Measurements from ENCODE around the gene GIPC2.
"Not testable (repeated sequence)": the region's sequence is repeated elsewhere in the genome, so short reads cannot be mapped to it uniquely, and the experiment has no call there.

Gene GIPC2, protein sequence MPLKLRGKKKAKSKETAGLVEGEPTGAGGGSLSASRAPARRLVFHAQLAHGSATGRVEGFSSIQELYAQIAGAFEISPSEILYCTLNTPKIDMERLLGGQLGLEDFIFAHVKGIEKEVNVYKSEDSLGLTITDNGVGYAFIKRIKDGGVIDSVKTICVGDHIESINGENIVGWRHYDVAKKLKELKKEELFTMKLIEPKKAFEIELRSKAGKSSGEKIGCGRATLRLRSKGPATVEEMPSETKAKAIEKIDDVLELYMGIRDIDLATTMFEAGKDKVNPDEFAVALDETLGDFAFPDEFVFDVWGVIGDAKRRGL

DNA sequence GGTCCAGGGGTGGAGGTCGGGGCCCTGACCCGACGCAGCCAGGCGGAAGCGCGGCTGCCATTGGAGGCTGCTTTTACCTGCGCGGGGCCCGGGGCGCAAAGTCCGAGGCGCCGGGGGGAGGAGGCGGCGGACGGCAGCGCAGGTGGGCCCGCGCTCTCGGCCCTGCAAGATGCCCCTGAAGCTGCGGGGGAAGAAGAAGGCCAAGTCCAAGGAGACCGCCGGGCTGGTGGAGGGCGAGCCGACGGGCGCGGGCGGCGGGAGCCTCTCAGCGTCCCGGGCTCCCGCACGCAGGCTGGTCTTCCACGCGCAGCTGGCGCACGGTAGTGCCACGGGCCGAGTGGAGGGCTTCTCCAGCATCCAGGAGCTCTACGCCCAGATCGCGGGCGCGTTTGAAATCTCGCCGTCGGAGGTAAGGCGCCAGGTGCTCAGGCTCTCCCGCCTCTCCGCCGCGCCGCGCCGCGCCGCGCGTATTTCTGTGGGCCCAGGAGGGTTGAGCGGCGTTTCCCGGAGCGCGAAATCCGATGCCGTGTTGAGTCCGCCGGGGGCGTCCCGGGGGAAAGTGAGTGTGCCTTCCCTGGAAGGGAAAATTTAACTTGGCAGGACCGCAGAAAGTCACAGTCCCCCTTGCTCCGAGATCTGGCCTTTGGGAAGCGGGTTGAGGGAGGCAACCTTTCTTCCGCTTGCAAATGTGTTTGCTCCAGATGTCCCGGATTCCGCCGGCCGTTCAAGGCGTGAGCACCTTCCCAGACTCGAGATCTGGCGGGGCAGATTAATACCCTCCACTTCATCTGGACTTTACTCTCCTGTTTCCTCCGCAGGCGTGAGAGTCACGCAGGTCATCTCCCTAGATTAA, at the start of gene GIPC2:
Gene GIPC2, plus strand, starts transcription at position 41 of the 853 bp plus-strand sequence. Its CDS starts 129 bp downstream, at position 170.
- no peak for TF ChIP-seq Cebpa-rat (IDR thresholded peaks at IDR 0.05)
- Histone ChIP-seq H4K20me1 (no peaks in the 10 kb centered on the region), H3K4me2 (no peak within 1 kb of the TSS), H3K4me1 (no peaks in the 10 kb centered on the region), H3K9me3 (replicated peaks in 1 of 11) (peaks cover 12 to 22% (median 15%) of the 10 kb centered on the region in 11 experiments; a peak in 21 of 22 replicates), H3K9ac (no peak within 1 kb of the TSS), H3K36me3 (no peaks in the 10 kb centered on the region; a peak in 1 of 22 replicates), H3K4me3 (no peak within 1 kb of the TSS), H3K27me3 (no peaks in the 10 kb centered on the region), H3K27ac (no peak within 1 kb of the TSS)

DNA sequence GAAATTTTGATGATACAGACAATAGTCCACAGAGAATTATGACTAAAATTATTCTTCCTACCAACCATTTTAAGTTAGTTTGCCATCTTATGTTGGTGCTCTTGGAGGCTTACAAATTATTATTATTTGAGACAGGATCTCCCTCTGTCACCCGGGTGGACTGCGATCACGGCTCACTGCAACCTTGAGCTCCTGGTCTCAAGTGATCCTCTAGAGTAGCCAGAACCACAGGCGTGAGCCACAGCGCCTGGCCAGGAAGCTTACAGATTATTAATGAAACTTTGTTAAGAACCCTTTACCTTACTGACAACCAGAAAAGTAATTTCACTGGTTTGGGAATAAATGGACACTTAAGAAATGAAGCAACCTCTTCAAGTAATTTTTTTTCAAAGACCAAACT, 49.0 kb upstream of the GIPC2 start:
- no peak overlapping the region for H3K4me3 ChIP-seq
- H4K20me1 ChIP-seq, result no peaks in the 10 kb centered on the region; a peak in 1 of 22 replicates
- H3K9ac ChIP-seq, result no peak overlapping the region
- H3K4me2 ChIP-seq, result no peak overlapping the region
- peaks cover 26 to 54% (median 35%) of the 10 kb centered on the region in 11 experiments for H3K36me3 ChIP-seq
- TF ChIP-seq Cebpa-rat (IDR thresholded peaks at IDR 0.05), result no peak
- H3K27me3 ChIP-seq, result no peaks in the 10 kb centered on the region
- H3K27ac ChIP-seq, result no peak overlapping the region
- peaks cover 0 to 8% (median 5%) of the 10 kb centered on the region in 11 experiments; a peak in 5 of 22 replicates for H3K9me3 ChIP-seq (replicated peaks in 1 of 11)
- peaks cover 0 to 10% (median 3%) of the 10 kb centered on the region in 10 experiments; a peak in 3 of 20 replicates for H3K4me1 ChIP-seq

DNA sequence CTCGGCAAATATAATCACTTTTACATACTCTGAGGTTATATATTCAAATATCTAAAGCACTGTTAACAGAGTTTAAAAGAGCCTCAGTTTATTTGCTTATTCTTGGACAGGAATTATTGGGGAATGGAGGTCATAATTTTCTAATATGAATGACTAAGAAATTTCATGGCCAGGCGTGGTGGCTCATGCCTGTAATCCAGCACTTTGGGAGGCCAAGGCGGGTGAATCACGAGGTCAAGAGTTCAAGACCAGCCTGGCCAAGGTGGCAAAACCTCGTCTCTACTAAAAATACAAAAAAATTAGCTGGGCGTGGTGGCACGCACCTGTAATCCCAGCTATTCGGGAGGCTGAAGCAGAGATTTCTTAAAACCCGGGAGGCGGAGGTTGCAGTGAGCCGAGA, 45.2 kb upstream of the GIPC2 start:
- H3K9me3 ChIP-seq (replicated peaks in 1 of 11); H3K27ac ChIP-seq; H3K4me3 ChIP-seq; H3K9ac ChIP-seq; H3K27me3 ChIP-seq; H4K20me1 ChIP-seq: not testable (repeated sequence)
- Histone ChIP-seq H3K4me1 (peaks cover 8 to 33% (median 21%) of the 10 kb centered on the region in 10 experiments), H3K36me3 (peaks cover 3 to 19% (median 11%) of the 10 kb centered on the region in 11 experiments; a peak in 19 of 22 replicates), H3K4me2 (0 out of 22 replicates have a peak overlapping the region, but pooled peaks of 1 of the 11 experiments have one; percentile 8)

DNA sequence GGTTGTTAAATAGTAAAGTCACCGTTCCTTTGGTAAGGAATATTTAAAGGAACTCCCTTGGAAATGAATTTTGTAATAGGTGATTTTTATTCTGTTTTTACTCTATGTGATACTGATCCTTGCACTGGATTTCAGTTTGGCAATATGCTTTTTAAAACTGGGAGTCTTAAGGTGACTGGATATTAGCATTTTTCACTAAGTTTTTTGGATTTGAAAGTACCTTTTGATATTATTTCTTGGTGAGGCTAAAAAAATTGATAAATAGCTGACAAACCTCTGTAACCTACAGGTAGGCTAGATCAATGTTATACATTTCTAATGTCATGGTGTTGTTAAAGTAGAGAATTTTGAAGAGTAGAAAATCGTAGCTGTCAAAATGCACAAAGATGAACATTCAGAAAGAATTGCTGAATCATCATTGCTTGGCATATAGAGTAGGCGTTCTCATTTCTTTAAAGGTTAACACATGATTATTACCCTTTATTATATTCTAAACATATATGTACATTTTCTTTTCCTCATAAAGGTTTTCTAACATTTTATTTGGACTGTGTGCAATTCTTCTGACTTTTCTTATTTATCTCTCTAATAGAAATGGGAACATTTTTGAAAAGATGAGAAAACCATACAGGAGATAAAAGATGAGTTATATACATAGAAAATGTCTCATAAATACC, 42.6 kb upstream of the GIPC2 start:
- Histone ChIP-seq H3K9ac (peak overlapping the region in 10 of 11 experiments; percentile 15 to 83 (median 36); a peak in 11 of 22 replicates), H3K4me1 (peaks cover 21 to 58% (median 34%) of the 10 kb centered on the region in 10 experiments), H3K4me3 (peak overlapping the region in 3 of 10 experiments; percentile 10 to 24 (median 12); a peak in 1 of 20 replicates), H4K20me1 (peaks cover 0 to 13% (median 0%) of the 10 kb centered on the region in 11 experiments; a peak in 1 of 22 replicates), H3K4me2 (peak overlapping the region; percentile 26 to 89 (median 65); a peak in 19 of 22 replicates), H3K27me3 (no peaks in the 10 kb centered on the region), H3K36me3 (no peaks in the 10 kb centered on the region), H3K9me3 (replicated peaks in 1 of 11) (no peaks in the 10 kb centered on the region), H3K27ac (peak overlapping the region in 9 of 11 experiments; percentile 33 to 95 (median 88); a peak in 17 of 22 replicates)
- no peak for TF ChIP-seq Cebpa-rat (IDR thresholded peaks at IDR 0.05)

DNA sequence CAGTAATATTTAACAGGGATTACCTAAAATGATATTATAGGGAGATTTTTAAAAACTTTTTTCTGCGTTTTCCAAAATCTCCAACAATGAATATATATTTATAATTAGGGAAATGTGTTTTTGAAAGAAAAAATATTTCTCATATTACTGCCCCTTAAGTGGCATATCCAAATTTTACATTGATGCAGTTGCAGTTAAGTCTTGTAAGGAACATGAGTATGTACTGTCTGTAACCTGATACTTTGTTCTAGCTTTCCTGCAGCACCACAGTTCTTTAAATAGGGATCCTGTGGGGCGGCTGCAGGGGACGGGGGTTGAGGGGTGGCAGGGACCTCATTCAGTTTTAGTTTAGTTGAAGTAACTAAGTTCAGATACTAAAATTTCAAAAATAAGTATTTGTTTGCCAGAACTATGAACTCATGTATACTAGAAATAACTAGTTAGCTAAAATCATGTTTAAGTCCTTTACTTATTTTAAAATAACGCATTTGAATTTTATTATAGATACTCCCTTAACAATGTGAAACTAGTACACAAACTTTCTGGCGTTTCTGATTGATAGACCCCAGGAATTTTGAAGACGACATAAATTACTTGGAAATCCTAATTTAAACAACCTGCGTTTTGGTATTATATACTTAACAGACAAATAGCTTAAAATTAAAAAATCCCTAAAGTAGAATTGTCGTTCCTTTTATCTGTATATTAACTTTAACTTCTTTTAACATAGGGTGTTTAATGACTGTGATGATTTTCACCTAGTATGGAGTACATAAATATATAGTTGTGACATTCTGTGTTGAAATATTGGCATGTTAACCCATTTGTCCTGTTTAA, 41.7 kb upstream of the GIPC2 start:
- Histone ChIP-seq H4K20me1 (peaks cover 0 to 15% (median 0%) of the 10 kb centered on the region in 11 experiments; a peak in 1 of 22 replicates), H3K27ac (peak overlapping the region; percentile 78 to 95 (median 89))
- no peak for TF ChIP-seq Cebpa-rat (IDR thresholded peaks at IDR 0.05)

DNA sequence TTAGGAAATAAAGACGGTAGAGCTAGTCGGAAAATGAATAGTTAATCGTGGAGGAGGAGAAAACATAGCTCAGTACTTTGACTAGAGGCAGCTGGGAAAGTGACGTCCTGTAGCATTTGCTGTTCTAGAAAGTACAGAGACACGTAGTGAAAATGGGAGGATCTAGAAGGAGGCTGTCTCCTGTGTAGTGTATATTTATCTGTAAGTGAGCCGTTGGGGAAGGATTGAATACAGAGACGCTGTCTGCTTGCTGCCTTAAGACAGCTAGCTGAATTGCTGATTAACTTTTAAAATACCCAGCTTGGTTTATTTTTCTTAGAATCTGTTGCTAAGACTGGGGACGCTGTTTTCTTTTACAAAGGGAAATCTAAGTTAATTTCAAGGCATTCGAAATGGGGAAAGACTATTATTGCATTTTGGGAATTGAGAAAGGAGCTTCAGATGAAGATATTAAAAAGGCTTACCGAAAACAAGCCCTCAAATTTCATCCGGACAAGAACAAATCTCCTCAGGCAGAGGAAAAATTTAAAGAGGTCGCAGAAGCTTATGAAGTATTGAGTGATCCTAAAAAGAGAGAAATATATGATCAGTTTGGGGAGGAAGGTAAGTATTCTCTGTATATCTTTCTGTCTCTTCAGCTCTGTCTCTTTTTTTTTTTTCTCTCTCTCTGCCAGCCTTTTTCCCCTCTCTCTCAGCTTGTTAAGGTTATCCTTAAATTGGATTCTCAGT, 40.9 kb upstream of the GIPC2 start, which contains the start of gene DNAJB4:
Gene DNAJB4, plus strand, starts transcription at position 221 of the 729 bp plus-strand sequence. Its CDS starts 172 bp downstream, at position 393.
- Histone ChIP-seq H3K9me3 (replicated peaks in 1 of 11) (no peaks in the 10 kb centered on the region), H3K4me1 (peaks cover 21 to 58% (median 34%) of the 10 kb centered on the region in 10 experiments), H3K4me2 (peak within 1 kb of the TSS; percentile 67 to 90 (median 82)), H3K36me3 (no peaks in the 10 kb centered on the region), H3K27ac (peak within 1 kb of the TSS; percentile 78 to 95 (median 89)), H3K27me3 (no peaks in the 10 kb centered on the region), H4K20me1 (peaks cover 0 to 15% (median 0%) of the 10 kb centered on the region in 11 experiments; a peak in 1 of 22 replicates), H3K4me3 (peak within 1 kb of the TSS; percentile 52 to 72 (median 62)), H3K9ac (peak within 1 kb of the TSS; percentile 78 to 90 (median 84))
- no peak for TF ChIP-seq Cebpa-rat (IDR thresholded peaks at IDR 0.05)

More for the DNA sequence above, 41.7 kb upstream of the GIPC2 start:
- no peaks in the 10 kb centered on the region for H3K27me3 ChIP-seq
- no peaks in the 10 kb centered on the region for H3K36me3 ChIP-seq
- peak overlapping the region; percentile 52 to 72 (median 62) for H3K4me3 ChIP-seq
- peak overlapping the region; percentile 67 to 90 (median 82); a peak in 20 of 22 replicates for H3K4me2 ChIP-seq
- H3K9ac ChIP-seq, result peak overlapping the region; percentile 78 to 90 (median 84)
- peaks cover 21 to 58% (median 34%) of the 10 kb centered on the region in 10 experiments for H3K4me1 ChIP-seq
- no peaks in the 10 kb centered on the region for H3K9me3 ChIP-seq (replicated peaks in 1 of 11)

DNA sequence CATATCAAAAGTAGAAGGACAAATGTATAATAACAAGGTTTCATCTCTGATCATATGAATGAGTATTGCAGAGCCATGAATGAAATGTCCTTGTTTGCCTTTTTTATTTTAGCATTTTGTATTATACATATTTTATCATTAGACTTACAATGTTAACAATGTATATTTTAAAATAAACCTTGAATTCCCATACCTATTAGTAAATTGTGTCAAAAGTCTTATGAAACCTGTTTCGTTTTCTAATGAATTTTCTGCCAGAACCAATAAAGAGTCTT, 40.4 kb upstream of the GIPC2 start:
- Histone ChIP-seq H3K4me2 (peak overlapping the region; percentile 67 to 90 (median 82)), H3K27me3 (no peaks in the 10 kb centered on the region), H3K9ac (peak overlapping the region; percentile 78 to 90 (median 84)), H3K4me1 (peaks cover 21 to 58% (median 34%) of the 10 kb centered on the region in 10 experiments), H3K9me3 (replicated peaks in 1 of 11) (no peaks in the 10 kb centered on the region), H4K20me1 (peaks cover 0 to 15% (median 0%) of the 10 kb centered on the region in 11 experiments; a peak in 1 of 22 replicates), H3K4me3 (peak overlapping the region; percentile 52 to 72 (median 62)), H3K27ac (peak overlapping the region; percentile 78 to 95 (median 89)), H3K36me3 (no peaks in the 10 kb centered on the region)
- no peak for TF ChIP-seq Cebpa-rat (IDR thresholded peaks at IDR 0.05)
